ENCODE measurements around the gene NANOGP8.
"Not testable (repeated sequence)": the region's sequence is repeated elsewhere in the genome, so short reads cannot be mapped to it uniquely, and the experiment has no call there.

NANOGP8 gene

DNA sequence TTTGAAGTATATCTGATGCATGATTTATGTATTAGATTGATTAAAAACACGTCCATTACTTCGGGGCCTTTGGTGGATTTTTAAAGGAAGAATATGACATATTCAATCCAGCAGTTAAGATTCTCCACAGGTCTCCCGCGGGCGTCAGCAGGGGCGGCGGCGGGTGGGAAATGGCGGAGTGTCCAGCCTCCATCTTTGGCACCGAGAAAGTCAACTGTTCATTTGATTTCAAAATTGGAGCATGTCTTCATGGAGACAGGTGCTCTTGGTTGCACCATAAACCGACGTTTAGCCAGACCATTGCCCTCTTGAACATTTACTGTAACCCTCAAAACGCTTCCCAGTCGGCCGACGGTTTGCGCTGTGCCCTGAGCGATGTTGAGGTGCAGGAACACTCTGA is 7.2 kb upstream of the NANOGP8 start:
- no peak for DNase-seq

DNA sequence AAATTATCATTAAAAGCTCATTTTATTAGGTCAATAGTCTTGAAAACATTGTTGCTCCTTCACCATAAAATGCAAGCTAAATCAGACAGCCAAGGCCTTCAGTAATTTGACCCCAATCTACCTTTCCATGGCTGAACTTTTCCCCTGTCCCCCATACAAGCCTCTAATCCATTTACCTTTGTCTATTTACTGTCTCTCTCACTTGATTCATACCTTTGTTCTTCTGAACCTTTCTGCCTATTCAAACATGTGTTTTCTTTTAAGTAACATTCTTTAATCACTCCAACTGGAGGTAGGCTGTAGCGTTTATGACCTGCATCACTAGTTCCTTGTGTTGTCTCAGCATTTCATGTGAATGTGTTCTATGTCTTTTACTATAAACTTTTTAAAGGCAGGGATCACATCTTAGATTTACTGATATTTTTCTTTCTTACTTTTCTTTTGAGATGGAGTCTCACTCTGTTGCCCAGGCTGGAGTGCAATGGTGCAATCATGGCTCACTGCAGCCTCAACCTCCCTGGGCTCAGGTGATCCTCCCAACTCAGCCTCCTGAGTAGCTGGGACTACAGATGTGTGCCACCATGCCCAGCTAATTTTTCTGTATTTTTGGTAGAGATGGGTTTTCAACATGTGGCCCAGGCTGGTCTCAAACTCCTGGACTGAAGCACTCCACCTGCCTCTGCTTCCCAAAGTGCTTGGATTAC is 5.2 kb upstream of the NANOGP8 start:
- DNase-seq: no peak

DNA sequence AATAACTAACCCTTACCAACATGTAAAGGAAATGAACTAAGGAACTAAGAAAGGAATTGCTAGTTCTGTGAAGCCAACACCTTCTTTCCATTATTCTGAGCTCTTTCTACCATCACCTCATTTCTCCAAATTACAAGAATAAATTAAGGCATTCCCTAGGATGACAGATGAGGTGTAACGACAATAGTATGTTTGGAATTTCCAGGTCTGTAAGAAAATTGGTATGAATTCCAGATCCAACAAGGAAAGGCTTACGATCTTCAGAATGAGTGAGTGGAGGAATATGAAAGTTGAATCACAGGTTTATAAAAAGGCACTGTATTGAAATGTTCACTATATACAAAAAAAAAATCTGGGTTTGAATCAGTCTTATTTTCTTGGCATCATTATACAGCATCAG is 4.5 kb upstream of the NANOGP8 start:
- DNase-seq: no peak

GRCh38 chr15:35088329-35088728 is 3.2 kb upstream of the NANOGP8 start:
- no peak for DNase-seq

- no peak for DNase-seq
Measured at GRCh38 chr15:35087759-35088158, 2.7 kb upstream of the NANOGP8 start.

DNA sequence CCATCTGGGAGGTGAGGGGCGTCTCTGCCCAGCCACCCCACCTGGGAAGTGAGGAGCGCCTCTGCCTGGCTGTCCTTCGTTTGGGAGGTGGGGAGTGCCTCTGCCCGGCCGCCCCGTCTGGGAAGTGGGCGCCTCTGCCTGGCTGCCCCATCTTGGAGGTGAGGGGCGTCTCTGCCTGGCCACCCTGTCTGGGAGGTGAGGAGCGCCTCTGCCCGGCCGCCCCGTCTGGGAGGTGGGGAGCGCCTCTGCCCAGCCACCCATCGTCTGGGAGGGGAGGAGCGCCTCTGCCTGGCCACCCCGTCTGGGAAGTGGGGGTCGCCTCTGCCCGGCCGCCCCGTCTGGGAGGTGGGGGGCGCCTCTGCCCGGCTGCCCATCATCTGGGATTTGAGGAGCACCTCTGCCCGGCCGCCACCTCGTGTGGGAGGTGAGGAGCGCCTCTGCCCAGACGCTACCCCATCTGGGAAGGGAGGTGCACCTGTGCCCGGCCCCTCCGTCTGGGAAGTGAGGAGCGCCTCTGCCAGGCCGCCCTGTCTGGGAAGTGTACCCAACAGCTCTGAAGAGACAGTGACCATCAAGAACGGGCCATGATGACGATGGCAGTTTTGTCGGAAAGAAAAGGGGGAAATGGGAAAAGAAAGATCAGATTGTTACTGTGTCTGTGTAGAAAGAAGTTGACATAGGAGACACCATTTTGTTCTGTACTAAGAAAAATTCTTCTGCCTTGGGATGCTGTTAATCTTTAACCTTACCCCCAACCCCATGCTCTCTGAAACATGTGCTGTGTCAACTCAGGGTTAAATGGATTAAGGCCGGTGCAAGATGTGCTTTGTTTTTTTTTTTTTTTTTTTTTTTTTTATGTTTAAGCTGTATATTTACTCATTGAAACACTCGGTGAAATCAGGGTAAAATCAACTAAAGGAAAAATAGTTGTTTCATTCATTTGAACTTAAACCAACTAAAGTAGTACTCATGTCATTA is 2.4 kb downstream of the NANOGP8 start:
- DNase-seq: not testable (repeated sequence)

DNA sequence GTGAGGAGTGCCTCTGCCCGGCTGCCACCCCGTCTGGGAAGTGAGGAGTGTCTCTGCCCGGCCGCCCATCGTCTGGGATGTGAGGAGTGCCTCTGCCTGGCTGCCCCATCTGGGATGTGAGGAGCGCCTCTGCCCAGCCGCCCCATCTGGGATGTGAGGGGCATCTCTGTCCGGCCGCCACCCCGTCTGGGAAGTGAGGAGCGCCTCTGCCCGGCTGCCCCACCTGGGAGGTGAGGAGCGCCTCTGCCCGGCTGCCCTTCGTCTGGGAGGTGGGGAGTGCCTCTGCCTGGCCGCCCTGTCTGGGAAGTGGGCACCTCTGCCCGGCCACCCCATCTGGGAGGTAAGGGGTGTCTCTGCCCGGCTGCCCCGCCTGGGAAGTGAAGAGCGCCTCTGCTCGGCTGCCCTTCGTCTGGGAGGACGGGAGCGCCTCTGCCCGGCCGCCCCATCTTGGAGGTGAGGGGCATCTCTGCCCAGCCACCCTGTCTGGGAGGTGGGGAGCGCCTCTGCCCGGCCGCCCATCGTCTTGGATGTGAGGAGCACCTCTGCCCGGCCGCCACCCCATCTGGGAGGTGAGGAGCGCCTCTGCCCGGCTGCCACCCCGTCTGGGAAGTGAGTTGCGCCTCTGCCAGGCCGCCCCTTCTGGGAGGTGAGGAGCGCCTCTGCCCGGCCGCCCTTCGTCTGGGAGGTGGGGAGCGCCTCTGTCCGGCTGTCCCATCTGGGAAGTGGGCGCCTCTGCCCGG is 3.3 kb downstream of the NANOGP8 start:
- not testable (repeated sequence) for DNase-seq

- DNase-seq: no peak
Measured at GRCh38 chr15:35080226-35080625, 4.9 kb downstream of the NANOGP8 start.

- peak; percentile 15 for DNase-seq
Measured at GRCh38 chr15:35078221-35078915, 6.7 kb downstream of the NANOGP8 start.

- DNase-seq: no peak
Measured at GRCh38 chr15:35071106-35071505, 14.0 kb downstream of the NANOGP8 start.

DNA sequence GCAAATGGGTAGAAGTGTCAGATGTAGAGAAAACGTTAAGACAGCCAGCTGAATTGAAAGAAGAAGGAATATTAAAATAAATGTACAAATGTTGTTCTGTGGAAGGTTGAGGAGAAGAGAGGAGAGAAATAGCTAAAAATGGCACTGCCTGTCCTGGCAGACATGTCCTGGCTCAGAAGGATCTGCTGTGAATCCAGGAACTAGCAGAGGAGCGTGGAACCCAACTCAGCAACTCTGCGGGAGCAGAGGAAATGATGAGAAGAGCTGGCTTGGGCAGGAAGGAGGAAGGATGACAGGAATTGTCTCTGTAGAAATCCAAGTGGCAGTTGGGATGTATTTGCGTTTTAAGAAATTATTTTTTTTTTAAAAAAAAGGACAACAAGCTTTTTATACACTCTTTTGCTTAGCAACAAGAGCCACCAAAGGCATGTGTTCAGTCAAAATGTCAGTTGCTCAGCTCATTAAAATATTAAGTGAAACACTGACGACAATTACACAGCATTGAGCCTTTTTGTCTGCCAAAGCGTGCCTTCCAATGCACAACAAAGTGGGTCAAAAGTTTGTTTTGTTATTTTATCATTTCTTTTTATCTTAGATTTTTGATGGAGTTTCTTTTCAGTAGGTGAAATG is 16.1 kb downstream of the NANOGP8 start:
- DNase-seq: no peak

DNA sequence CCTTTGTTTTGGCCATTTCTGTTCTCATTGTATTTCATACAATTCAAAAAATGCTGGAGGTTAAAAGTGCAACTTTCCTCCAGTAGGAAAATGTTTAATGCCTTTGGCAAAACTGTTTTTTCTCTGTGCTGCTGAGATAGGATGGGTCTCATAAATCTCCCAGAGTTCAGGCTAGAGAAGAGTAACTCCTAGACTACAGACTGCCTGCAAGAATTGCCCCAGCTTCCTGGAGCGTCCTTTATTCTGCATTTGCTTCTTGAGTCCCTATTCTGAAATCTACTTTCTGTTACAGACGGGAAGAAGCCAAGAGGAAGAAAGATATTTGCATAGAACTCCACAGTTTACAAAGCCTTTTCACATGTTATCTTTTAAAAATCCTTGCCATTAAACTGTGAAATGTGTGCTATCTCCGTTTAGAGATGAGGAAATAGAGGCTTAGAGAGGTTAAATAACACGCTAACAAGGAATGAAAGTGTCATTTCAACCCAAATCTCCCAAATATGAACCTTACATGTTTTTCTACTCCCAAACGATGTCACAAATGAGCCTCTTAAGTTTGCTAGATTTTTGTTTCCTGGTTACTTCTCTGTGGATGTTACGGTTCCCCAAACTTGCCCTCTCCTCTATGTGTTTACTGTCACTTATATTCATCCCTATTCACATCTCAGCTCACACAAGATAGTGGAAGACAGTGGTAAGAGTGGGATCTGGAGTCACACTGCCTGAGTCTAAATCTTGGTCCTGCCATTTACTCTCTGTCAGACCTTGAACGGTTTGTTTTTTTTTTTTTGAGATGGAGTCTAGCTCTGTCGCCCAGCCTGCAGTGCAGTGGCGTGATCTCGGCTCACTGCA is 17.4 kb downstream of the NANOGP8 start:
- DNase-seq: no peak

DNA sequence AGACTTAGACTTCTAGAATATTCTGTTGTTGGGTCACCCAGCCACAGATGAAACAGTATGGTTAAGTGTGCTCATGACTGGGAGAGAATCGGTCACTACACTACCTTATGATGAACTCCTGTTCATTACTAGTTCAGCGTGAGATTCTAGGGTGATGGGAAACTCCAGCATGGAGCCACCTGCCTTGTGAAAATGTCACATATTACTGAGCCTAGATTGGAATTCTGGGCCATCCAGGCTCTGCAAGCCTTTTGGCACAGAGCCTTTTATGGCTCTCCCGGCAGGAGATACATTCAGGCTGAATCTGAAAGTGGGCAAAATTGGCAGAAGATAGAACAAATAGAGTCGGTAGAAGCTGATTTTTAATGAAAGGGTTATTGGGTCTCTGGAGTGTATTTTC is 19.0 kb downstream of the NANOGP8 start:
- DNase-seq: no peak

- no peak for DNase-seq
Measured at GRCh38 chr15:35064576-35065190, 20.4 kb downstream of the NANOGP8 start.

GRCh38 chr15:35062738-35063099 is 22.4 kb downstream of the NANOGP8 start:
- no peak for DNase-seq

GRCh38 chr15:35061825-35062737 is 23.0 kb downstream of the NANOGP8 start:
- DNase-seq: no peak

- no peak for DNase-seq
Measured at GRCh38 chr15:35061161-35061824, 23.8 kb downstream of the NANOGP8 start.

GRCh38 chr15:35060591-35060990 is 24.5 kb downstream of the NANOGP8 start:
- no peak for DNase-seq

DNA sequence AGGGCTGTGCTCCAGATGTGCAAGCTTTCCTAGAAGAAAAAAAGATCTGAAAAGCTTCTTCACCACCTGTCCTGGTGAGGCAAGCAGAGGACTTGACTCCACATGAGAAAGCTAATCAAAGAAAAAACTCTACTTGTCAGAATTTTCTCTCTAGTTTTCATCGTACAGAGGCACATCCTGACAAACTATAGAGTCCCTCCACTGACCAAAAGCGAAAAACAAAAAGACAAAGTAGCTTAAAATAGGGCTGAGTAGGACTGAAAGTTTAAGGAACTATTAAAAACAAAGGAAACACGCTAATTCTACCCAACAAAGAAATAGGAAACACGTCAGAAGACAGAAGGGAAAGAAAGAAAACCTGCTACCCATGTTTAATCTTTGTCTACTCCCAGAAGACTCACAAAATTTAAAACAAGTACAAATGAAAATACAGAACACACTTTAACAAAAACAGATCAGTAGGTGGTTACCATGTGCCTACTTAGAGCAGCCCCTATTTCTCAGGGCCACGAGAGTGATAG is 26.5 kb downstream of the NANOGP8 start:
- DNase-seq: no peak

Data from NK-92 treated with Interleukin-12 subunit alpha and Interleukin-12 subunit beta, amount 100 ng/mL, for 24 hours (cell line).